ENCODE measurements around the gene SLC6A8.
"Not testable (repeated sequence)": the region's sequence is repeated elsewhere in the genome, so short reads cannot be mapped to it uniquely, and the experiment has no call there.

SLC6A8 gene

GRCh38 chrX:153745067-153745433, 57.3 kb downstream of the SLC6A8 start:
- not testable (repeated sequence) for DNase-seq (ENCODE audit: low spot score); FAIRE-seq
